Measurements from ENCODE around the gene CMPK2. TPM values are rescaled to one million over a fixed set of nuclear protein-coding genes. Genes with fewer than 3 reads are reported as not detected.

Gene CMPK2
- total RNA-seq, 3 donors from 2014 or later (not counting 1 experiment from before 2014, with no cell fraction given) = 5.8 to 11.4 (median 8.6) TPM

- Mint-ChIP-seq H3K36me3 (peaks cover 8% of the 10 kb centered on the region), H3K4me3 (peak overlapping the region; percentile 80), H3K9me3 (no peaks in the 10 kb centered on the region), H3K27ac (peak overlapping the region in 1 of 2 donors; percentile 88), H3K27me3 (ENCODE audit: low read depth in 2 of 2) (no peaks in the 10 kb centered on the region), H3K4me1 (peaks cover 22 to 32% of the 10 kb centered on the region in 2 donors)
- intact Hi-C loops (cut with micrococcal nuclease) = no loop called here
- peaks cover 17% of the 10 kb centered on the region for H3K4me1 ChIP-seq (ENCODE audit: control insufficient read depth, insufficient read depth, low read length)
- WGBS (ENCODE audit: insufficient coverage) = 3% methylated on average over 37 of the region's 37 CpGs
- no peaks in the 10 kb centered on the region for H3K27me3 ChIP-seq (ENCODE audit: control insufficient read depth, insufficient read depth, low read length)
- H3K4me3 ChIP-seq (ENCODE audit: low read length) = peak overlapping the region; percentile 30
- no peaks in the 10 kb centered on the region for H3K9me3 ChIP-seq (ENCODE audit: control insufficient read depth, insufficient read depth, low read length)
- DNase-seq (no peak), ATAC-seq (no peak)
- H3K36me3 ChIP-seq (ENCODE audit: control insufficient read depth, insufficient read depth, low read length) = peaks cover 17% of the 10 kb centered on the region
- no peak overlapping the region for H3K27ac ChIP-seq (ENCODE audit: low read length)
- no peak for TF ChIP-seq CTCF (IDR thresholded peaks at IDR 0.05)
These were observed 773 bp downstream of the CMPK2 start for GRCh38 chr2:6864923-6865345.

- no peak overlapping the region for H3K27ac ChIP-seq (ENCODE audit: low read length)
- TF ChIP-seq CTCF (IDR thresholded peaks at IDR 0.05) = no peak
- Mint-ChIP-seq H3K4me1 (peaks cover 22 to 32% of the 10 kb centered on the region in 2 donors), H3K36me3 (peaks cover 11% of the 10 kb centered on the region), H3K4me3 (peak overlapping the region; percentile 80), H3K27me3 (ENCODE audit: low read depth in 2 of 2) (no peaks in the 10 kb centered on the region), H3K9me3 (no peaks in the 10 kb centered on the region), H3K27ac (peak overlapping the region in 1 of 2 donors; percentile 88)
- ATAC-seq (no peak), DNase-seq (no peak)
- 73% methylated on average over 8 of the region's 8 CpGs for WGBS (ENCODE audit: insufficient coverage)
- H3K4me1 ChIP-seq (ENCODE audit: control insufficient read depth, insufficient read depth, low read length) = peaks cover 17% of the 10 kb centered on the region
- H3K4me3 ChIP-seq (ENCODE audit: low read length) = no peak overlapping the region
- intact Hi-C loops (cut with micrococcal nuclease) = no loop called here
- H3K27me3 ChIP-seq (ENCODE audit: control insufficient read depth, insufficient read depth, low read length) = no peaks in the 10 kb centered on the region
- H3K9me3 ChIP-seq (ENCODE audit: control insufficient read depth, insufficient read depth, low read length) = peaks cover 2% of the 10 kb centered on the region
- peaks cover 24% of the 10 kb centered on the region for H3K36me3 ChIP-seq (ENCODE audit: control insufficient read depth, insufficient read depth, low read length)
These were observed 1.4 kb downstream of the CMPK2 start for GRCh38 chr2:6864231-6864754.

- no peak for ATAC-seq
- H3K36me3 Mint-ChIP-seq = peaks cover 16% of the 10 kb centered on the region
- 88% methylated on average over 6 of the region's 6 CpGs for WGBS (ENCODE audit: insufficient coverage)
- Histone ChIP-seq H3K27me3 (ENCODE audit: control insufficient read depth, insufficient read depth, low read length) (no peaks in the 10 kb centered on the region), H3K4me3 (ENCODE audit: low read length) (no peak overlapping the region), H3K4me1 (ENCODE audit: control insufficient read depth, insufficient read depth, low read length) (peaks cover 17% of the 10 kb centered on the region), H3K27ac (ENCODE audit: low read length) (no peak overlapping the region), H3K9me3 (ENCODE audit: control insufficient read depth, insufficient read depth, low read length) (peaks cover 6% of the 10 kb centered on the region), H3K36me3 (ENCODE audit: control insufficient read depth, insufficient read depth, low read length) (peaks cover 27% of the 10 kb centered on the region)
- intact Hi-C loops (cut with micrococcal nuclease) = no loop called here
- TF ChIP-seq CTCF (IDR thresholded peaks at IDR 0.05) = no peak
- H3K4me1 Mint-ChIP-seq = peaks cover 22 to 32% of the 10 kb centered on the region in 2 donors
- H3K27me3 Mint-ChIP-seq (ENCODE audit: low read depth in 2 of 2) = no peaks in the 10 kb centered on the region
- H3K27ac Mint-ChIP-seq = no peak overlapping the region
- H3K4me3 Mint-ChIP-seq = peak overlapping the region; percentile 80
- DNase-seq = no peak
- H3K9me3 Mint-ChIP-seq = peaks cover 0 to 2% of the 10 kb centered on the region in 2 donors
These were observed 1.9 kb downstream of the CMPK2 start for GRCh38 chr2:6863792-6864191.

GRCh38 chr2:6860296-6860695 is 5.4 kb downstream of the CMPK2 start:
- H3K4me1 Mint-ChIP-seq = peaks cover 15 to 20% of the 10 kb centered on the region in 2 donors

More at GRCh38 chr2:6860296-6860695, 5.4 kb downstream of the CMPK2 start:
- H3K27me3 ChIP-seq (ENCODE audit: control insufficient read depth, insufficient read depth, low read length) = no peaks in the 10 kb centered on the region
- DNase-seq (no peak), ATAC-seq (no peak)
- intact Hi-C loops (cut with micrococcal nuclease) = no loop called here
- Mint-ChIP-seq H3K27me3 (ENCODE audit: low read depth in 2 of 2) (no peaks in the 10 kb centered on the region), H3K4me3 (no peak overlapping the region), H3K27ac (no peak overlapping the region), H3K36me3 (peaks cover 28% of the 10 kb centered on the region), H3K9me3 (peaks cover 2 to 6% of the 10 kb centered on the region in 2 donors)
- WGBS (ENCODE audit: insufficient coverage) = 100% methylated on average over 3 of the region's 3 CpGs
- H3K4me3 ChIP-seq (ENCODE audit: low read length) = no peak overlapping the region
- TF ChIP-seq CTCF (IDR thresholded peaks at IDR 0.05) = no peak
- peaks cover 7% of the 10 kb centered on the region for H3K9me3 ChIP-seq (ENCODE audit: control insufficient read depth, insufficient read depth, low read length)
- peaks cover 27% of the 10 kb centered on the region for H3K36me3 ChIP-seq (ENCODE audit: control insufficient read depth, insufficient read depth, low read length)
- no peak overlapping the region for H3K27ac ChIP-seq (ENCODE audit: low read length)
- H3K4me1 ChIP-seq (ENCODE audit: control insufficient read depth, insufficient read depth, low read length) = peaks cover 11% of the 10 kb centered on the region
